Chondrocyte (in vitro differentiated cells): ENCODE data around the gene HDAC4. TPM values are rescaled to one million over a fixed set of nuclear protein-coding genes. Genes with fewer than 3 reads are reported as not detected.
A peak's percentile ranks its signal among the peaks of the same experiment; 100 is the strongest.

Source experiments
- DNase-seq: peaks from one replicate; pipeline ENCODE4 v3.0.0; 2021; ENCODE audit warnings: mixed read lengths, low spot score
- H3K27ac Mint-ChIP-seq: one replicate; pipeline ENCODE4 v1.8.0; 2021; ENCODE audit warnings: mild to moderate bottlenecking, moderate library complexity, mixed read lengths; ENCODE audit not compliant: unreplicated experiment
- H3K27me3 Mint-ChIP-seq: 2 replicates; pipeline ENCODE4 v1.8.0; 2021; ENCODE audit warnings: low read depth, mixed read lengths
- H3K36me3 Mint-ChIP-seq: 2 replicates; pipeline ENCODE4 v1.8.0; 2021; ENCODE audit warnings: low read depth, mixed read lengths
- H3K4me1 Mint-ChIP-seq: 2 replicates; pipeline ENCODE4 v1.8.0; 2021; ENCODE audit warnings: low read depth, mild to moderate bottlenecking, mixed read lengths
- H3K4me3 Mint-ChIP-seq: one replicate; pipeline ENCODE4 v1.8.0; 2021; ENCODE audit warnings: mild to moderate bottlenecking, moderate library complexity, mixed read lengths; ENCODE audit not compliant: unreplicated experiment
- H3K9me3 Mint-ChIP-seq: 2 replicates; pipeline ENCODE4 v1.8.0; 2021; ENCODE audit warnings: low read depth, mixed read lengths
- CTCF ChIP-seq: fragments of 200-600 bp; sonication (generic); IDR thresholded peaks from 2 replicates; pipeline ENCODE4 v1.5.0; 2021; ENCODE audit warnings: antibody characterized with exemption, mild to moderate bottlenecking, moderate library complexity
- total RNA-seq: library from RNA; stranded (reverse); gene quantifications from 3 replicates; pipeline ENCODE4 v1.2.1, GENCODE V29; 2021

Gene HDAC4
- total RNA-seq, 1 donor from 2014 or later: 22.3 TPM

GRCh38 chr2:239307221-239307569 lies 93.6 kb downstream of the HDAC4 start:
- H3K27me3 Mint-ChIP-seq: no peaks in the 10 kb centered on the region
- no peak overlapping the region for H3K4me3 Mint-ChIP-seq
- no peaks in the 10 kb centered on the region for H3K9me3 Mint-ChIP-seq
- H3K36me3 Mint-ChIP-seq: no peaks in the 10 kb centered on the region
- TF ChIP-seq CTCF: no peak
- peaks cover 20% of the 10 kb centered on the region for H3K4me1 Mint-ChIP-seq
- DNase-seq: no peak
- no peak overlapping the region for H3K27ac Mint-ChIP-seq

GRCh38 chr2:239306274-239307220 lies 94.3 kb downstream of the HDAC4 start:
- H3K27ac Mint-ChIP-seq: no peak overlapping the region
- H3K36me3 Mint-ChIP-seq: no peaks in the 10 kb centered on the region
- no peaks in the 10 kb centered on the region for H3K27me3 Mint-ChIP-seq
- peaks cover 20% of the 10 kb centered on the region for H3K4me1 Mint-ChIP-seq
- peak; percentile 73 for DNase-seq
- no peak for TF ChIP-seq CTCF
- H3K4me3 Mint-ChIP-seq: no peak overlapping the region
- H3K9me3 Mint-ChIP-seq: no peaks in the 10 kb centered on the region

DNA sequence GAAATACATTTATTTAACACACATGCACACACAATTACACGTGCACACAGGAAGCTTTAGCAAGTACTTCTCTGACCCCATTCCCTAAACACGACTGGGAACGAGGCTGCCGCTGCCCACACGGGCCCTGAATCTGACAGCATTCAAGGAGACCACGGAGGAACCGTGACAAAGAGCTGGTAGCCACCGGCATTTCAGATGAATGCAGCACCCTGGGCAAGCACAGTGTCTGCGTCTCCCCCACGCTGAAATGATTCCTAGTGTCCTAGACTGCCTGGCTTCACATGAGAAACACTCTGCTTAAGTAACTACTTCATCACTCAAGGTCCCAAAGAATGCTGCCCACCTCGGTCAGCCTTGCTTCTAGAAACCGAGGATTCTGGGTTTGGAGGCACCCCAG lies 95.0 kb downstream of the HDAC4 start:
- H3K4me1 Mint-ChIP-seq: peaks cover 20% of the 10 kb centered on the region
- no peak for TF ChIP-seq CTCF
- peak; percentile 44 for DNase-seq

DNA sequence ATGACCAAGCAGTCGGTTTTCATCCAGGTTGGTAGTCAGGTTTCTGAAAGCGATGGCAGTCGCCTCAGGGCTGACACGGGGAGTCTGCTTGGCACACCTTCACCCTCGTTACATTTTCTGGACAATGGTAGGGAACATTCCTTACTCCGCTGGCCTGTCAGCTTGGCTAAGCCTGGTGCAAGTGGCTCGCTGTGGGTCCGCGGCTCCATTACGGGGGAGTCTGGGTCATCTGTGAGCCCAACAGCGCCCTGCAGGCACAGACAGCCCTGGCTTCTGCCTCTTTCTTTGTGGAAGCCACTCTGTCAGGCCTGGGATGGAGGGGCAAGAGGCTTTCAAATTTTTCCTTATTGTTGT lies 95.6 kb downstream of the HDAC4 start:
- no peaks in the 10 kb centered on the region for H3K36me3 Mint-ChIP-seq
- H3K4me3 Mint-ChIP-seq: no peak overlapping the region
- TF ChIP-seq CTCF: no peak
- DNase-seq: peak; percentile 62
- H3K27ac Mint-ChIP-seq: no peak overlapping the region
- no peaks in the 10 kb centered on the region for H3K9me3 Mint-ChIP-seq
- no peaks in the 10 kb centered on the region for H3K27me3 Mint-ChIP-seq
- peaks cover 20% of the 10 kb centered on the region for H3K4me1 Mint-ChIP-seq

More for the DNA sequence above, 95.0 kb downstream of the HDAC4 start:
- H3K36me3 Mint-ChIP-seq: no peaks in the 10 kb centered on the region
- no peak overlapping the region for H3K4me3 Mint-ChIP-seq
- H3K9me3 Mint-ChIP-seq: no peaks in the 10 kb centered on the region
- no peak overlapping the region for H3K27ac Mint-ChIP-seq
- no peaks in the 10 kb centered on the region for H3K27me3 Mint-ChIP-seq

DNA sequence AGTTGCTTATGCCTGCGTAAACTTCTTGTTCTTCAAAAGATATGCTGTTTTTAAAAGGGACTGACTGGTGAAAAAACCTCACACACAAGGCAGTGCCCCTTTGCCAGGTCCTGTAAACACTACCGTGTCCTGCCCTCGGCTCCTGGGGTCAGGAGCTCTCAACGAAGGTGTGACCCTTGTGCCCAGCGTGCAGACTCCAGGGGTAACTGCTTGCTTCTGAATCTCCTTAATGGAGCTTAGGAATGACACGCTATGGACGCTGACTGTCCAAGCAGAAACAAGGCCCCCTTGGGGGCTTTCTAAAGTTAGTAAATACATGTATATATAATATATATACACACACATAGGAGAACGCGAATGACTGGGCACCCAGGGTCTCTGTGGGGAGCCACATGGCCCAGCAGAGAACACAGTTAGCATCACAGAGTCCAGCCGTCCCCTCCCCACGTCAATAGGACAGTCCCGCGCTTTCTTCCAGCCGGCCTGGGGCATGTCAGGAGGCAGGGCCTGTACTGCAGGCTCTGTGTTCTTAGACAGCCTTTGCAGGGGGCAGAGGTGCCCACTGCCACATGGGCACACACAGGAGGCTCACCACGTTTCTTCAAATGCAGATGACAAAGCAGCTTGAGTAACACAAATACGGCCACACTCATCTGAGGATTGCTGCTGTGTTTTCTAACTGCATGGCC lies 96.1 kb downstream of the HDAC4 start:
- no peak for TF ChIP-seq CTCF
- H3K4me3 Mint-ChIP-seq: no peak overlapping the region
- no peaks in the 10 kb centered on the region for H3K36me3 Mint-ChIP-seq
- peaks cover 15% of the 10 kb centered on the region for H3K4me1 Mint-ChIP-seq
- no peaks in the 10 kb centered on the region for H3K9me3 Mint-ChIP-seq
- H3K27ac Mint-ChIP-seq: no peak overlapping the region
- peak; percentile 57 for DNase-seq
- no peaks in the 10 kb centered on the region for H3K27me3 Mint-ChIP-seq
